Peyer's patch (tissue), 4 donors: ENCODE results near the gene CHFR. TPM values are rescaled to one million over a fixed set of nuclear protein-coding genes. Genes with fewer than 3 reads are reported as not detected.
"Not testable (repeated sequence)": the region's sequence is repeated elsewhere in the genome, so short reads cannot be mapped to it uniquely, and the experiment has no call there.

Source experiments
- DNase-seq, 3 donors: peaks; one replicate each; pipeline ENCODE4 v3.0.0-alpha.2; 2017 to 2019
- H3K27ac ChIP-seq, 4 donors: fragments of 200-600 bp; sonication (generic); one replicate each; pipeline ENCODE4 v1.5.1; 2016 to 2019
- H3K27me3 ChIP-seq, 2 donors: fragments of 200-600 bp; sonication (generic); one replicate each; pipeline ENCODE4 v1.5.1; 2019
- H3K36me3 ChIP-seq, 3 donors: fragments of 200-600 bp; sonication (generic); one replicate each; pipeline ENCODE4 v1.5.1; 2016 to 2019
- H3K4me1 ChIP-seq, 4 donors: fragments of 200-600 bp; sonication (generic); one replicate each; pipeline ENCODE4 v1.5.1; 2016 to 2019
- H3K4me3 ChIP-seq, 4 donors: fragments of 200-600 bp; sonication (generic); 1 replicate in 3 of 4; 2 replicates in 1 of 4; pipeline ENCODE4 v1.5.1; 2016 to 2019; ENCODE audit warnings: mild to moderate bottlenecking in 1 of 4
- H3K9me3 ChIP-seq, 4 donors: fragments of 200-600 bp; sonication (generic); one replicate each; pipeline ENCODE4 v1.5.1; 2016 to 2019; ENCODE audit warnings: mild to moderate bottlenecking in 1 of 4
- CTCF ChIP-seq, 6 experiments: fragments of 450-650 bp in 4 of 6; fragments of 200-600 bp in 2 of 6; sonication (generic) in 1 of 6; IDR thresholded peaks; one replicate each; pipeline ENCODE4 v1.5.1; 2017 to 2019; ENCODE audit warnings: antibody characterized with exemption in 6 of 6, mild to moderate bottlenecking in 3 of 6, moderate library complexity in 1 of 6
- POLR2A ChIP-seq, 2 donors: fragments of 450-650 bp; IDR thresholded peaks; one replicate each; pipeline ENCODE4 v1.5.1; 2017; ENCODE audit warnings: antibody characterized with exemption in 2 of 2, mild to moderate bottlenecking in 2 of 2, moderate library complexity in 2 of 2
- total RNA-seq, 4 donors: library from RNA; depleted of rRNA; stranded (reverse); fragments of >200 nt; gene quantifications; one replicate each; pipeline ENCODE4 v1.1.0, GENCODE V29; 2016

CHFR gene
- total RNA-seq, 4 donors from 2014 or later = 80.6 to 125 (median 94.7) TPM

GRCh38 chr12:132814232-132814631 is 73.2 kb downstream of the CHFR start:
- Histone ChIP-seq H3K4me1 (no peaks in the 10 kb centered on the region), H3K4me3 (no peak overlapping the region), H3K36me3 (peaks cover 0 to 88% (median 4%) of the 10 kb centered on the region in 3 donors), H3K27me3 (no peaks in the 10 kb centered on the region), H3K27ac (no peak overlapping the region), H3K9me3 (no peaks in the 10 kb centered on the region)
- DNase-seq = no peak
- no peak for TF ChIP-seq POLR2A (IDR thresholded peaks at IDR 0.05)
- TF ChIP-seq CTCF (IDR thresholded peaks at IDR 0.05) = no peak

GRCh38 chr12:132813443-132813842 is 74.0 kb downstream of the CHFR start:
- Histone ChIP-seq H3K9me3 (no peaks in the 10 kb centered on the region), H3K4me3 (no peak overlapping the region), H3K4me1 (no peaks in the 10 kb centered on the region), H3K36me3 (peaks cover 0 to 88% (median 4%) of the 10 kb centered on the region in 3 donors), H3K27me3 (no peaks in the 10 kb centered on the region), H3K27ac (no peak overlapping the region)
- no peak for TF ChIP-seq CTCF (IDR thresholded peaks at IDR 0.05)
- no peak for TF ChIP-seq POLR2A (IDR thresholded peaks at IDR 0.05)
- no peak for DNase-seq

- Histone ChIP-seq H3K27ac (no peak overlapping the region), H3K4me1 (no peaks in the 10 kb centered on the region), H3K36me3 (peaks cover 0 to 88% (median 4%) of the 10 kb centered on the region in 3 donors), H3K27me3 (no peaks in the 10 kb centered on the region), H3K9me3 (no peaks in the 10 kb centered on the region), H3K4me3 (no peak overlapping the region)
- DNase-seq = no peak
- TF ChIP-seq CTCF (IDR thresholded peaks at IDR 0.05) (no peak), POLR2A (IDR thresholded peaks at IDR 0.05) (no peak)
Measured at GRCh38 chr12:132812631-132813305, 74.6 kb downstream of the CHFR start.

- H3K4me1 ChIP-seq, H3K9me3 ChIP-seq, H3K4me3 ChIP-seq, H3K27ac ChIP-seq, H3K27me3 ChIP-seq: not testable (repeated sequence)
- TF ChIP-seq CTCF (IDR thresholded peaks at IDR 0.05) = peak in 4 of 6 experiments; percentile 27 to 35 (median 30)
- peaks cover 0 to 94% (median 0%) of the 10 kb centered on the region in 3 donors for H3K36me3 ChIP-seq
- peak in 2 of 3 donors; percentile 41 to 73 for DNase-seq
Measured at GRCh38 chr12:132809391-132809790, 78.0 kb downstream of the CHFR start.

- H3K27ac ChIP-seq = no peak overlapping the region
- no peak for TF ChIP-seq POLR2A (IDR thresholded peaks at IDR 0.05)
- no peak for TF ChIP-seq CTCF (IDR thresholded peaks at IDR 0.05)
- H3K4me3 ChIP-seq = no peak overlapping the region
- no peaks in the 10 kb centered on the region for H3K27me3 ChIP-seq
- H3K36me3 ChIP-seq = peaks cover 0 to 92% (median 0%) of the 10 kb centered on the region in 3 donors
- H3K9me3 ChIP-seq = no peaks in the 10 kb centered on the region
- no peaks in the 10 kb centered on the region for H3K4me1 ChIP-seq
- DNase-seq = no peak
Measured at GRCh38 chr12:132807295-132808092, 79.9 kb downstream of the CHFR start.
